PFSK-1 (cell line): ENCODE measurements around the gene IL1RAPL2.

Source experiments
- FOXP2 ChIP-seq: optimal IDR thresholded peaks from 2 replicates; pipeline ENCODE3; 2011; ENCODE audit warnings: borderline replicate concordance, control low read depth, inconsistent platforms; ENCODE audit not compliant: insufficient read depth; ENCODE audit errors: extremely low read length, extremely low read depth
- POLR2AphosphoS5 ChIP-seq: IDR thresholded peaks from 2 replicates; pipeline ENCODE4 v1.6.1; 2012; ENCODE audit warnings: low read depth, mild to moderate bottlenecking, control low read depth, low read length, moderate library complexity
- SIN3A ChIP-seq: IDR thresholded peaks from 2 replicates; pipeline ENCODE4 v1.6.1; 2012; ENCODE audit warnings: mild to moderate bottlenecking, low read length, moderate library complexity, borderline replicate concordance; ENCODE audit not compliant: insufficient read depth
- TAF1 ChIP-seq: IDR thresholded peaks from 2 replicates; pipeline ENCODE4 v1.6.1; 2012; ENCODE audit warnings: low read length, control low read depth, borderline replicate concordance; ENCODE audit not compliant: insufficient read depth
- TF ChIP-seq, protein P1 (sequence below), 2 experiments: IDR thresholded peaks; 2 replicates each; pipeline versions ENCODE4 v1.6.1 to v1.8.0; 2011 to 2012; ENCODE audit warnings: low read depth in 2 of 2, low read length in 2 of 2, control low read depth in 1 of 2, inconsistent platforms in 1 of 2, mild to moderate bottlenecking in 1 of 2, moderate library complexity in 1 of 2; ENCODE audit not compliant: insufficient read depth in 1 of 2

DNA sequence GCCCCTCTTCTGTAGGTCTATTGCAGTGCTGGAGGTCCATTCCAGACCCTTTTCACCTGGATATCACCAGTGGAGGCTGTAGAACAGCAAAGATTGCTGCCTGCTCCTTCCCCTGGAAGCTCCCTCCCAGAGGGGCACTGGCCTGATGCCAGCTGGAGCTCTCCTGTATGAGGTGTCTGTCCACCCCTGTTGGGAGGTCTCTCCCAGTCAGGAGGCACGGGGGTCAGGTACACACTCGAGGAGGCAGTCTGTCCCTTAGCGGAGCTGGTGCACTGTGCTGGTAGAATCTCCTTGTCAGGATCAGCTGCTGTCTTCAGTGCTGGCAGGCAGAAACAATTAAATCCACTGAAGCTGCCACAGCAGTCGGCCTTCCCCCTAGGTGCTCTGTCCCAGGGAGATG lies 276.6 kb downstream of the IL1RAPL2 start:
- TF ChIP-seq, protein P1, sequence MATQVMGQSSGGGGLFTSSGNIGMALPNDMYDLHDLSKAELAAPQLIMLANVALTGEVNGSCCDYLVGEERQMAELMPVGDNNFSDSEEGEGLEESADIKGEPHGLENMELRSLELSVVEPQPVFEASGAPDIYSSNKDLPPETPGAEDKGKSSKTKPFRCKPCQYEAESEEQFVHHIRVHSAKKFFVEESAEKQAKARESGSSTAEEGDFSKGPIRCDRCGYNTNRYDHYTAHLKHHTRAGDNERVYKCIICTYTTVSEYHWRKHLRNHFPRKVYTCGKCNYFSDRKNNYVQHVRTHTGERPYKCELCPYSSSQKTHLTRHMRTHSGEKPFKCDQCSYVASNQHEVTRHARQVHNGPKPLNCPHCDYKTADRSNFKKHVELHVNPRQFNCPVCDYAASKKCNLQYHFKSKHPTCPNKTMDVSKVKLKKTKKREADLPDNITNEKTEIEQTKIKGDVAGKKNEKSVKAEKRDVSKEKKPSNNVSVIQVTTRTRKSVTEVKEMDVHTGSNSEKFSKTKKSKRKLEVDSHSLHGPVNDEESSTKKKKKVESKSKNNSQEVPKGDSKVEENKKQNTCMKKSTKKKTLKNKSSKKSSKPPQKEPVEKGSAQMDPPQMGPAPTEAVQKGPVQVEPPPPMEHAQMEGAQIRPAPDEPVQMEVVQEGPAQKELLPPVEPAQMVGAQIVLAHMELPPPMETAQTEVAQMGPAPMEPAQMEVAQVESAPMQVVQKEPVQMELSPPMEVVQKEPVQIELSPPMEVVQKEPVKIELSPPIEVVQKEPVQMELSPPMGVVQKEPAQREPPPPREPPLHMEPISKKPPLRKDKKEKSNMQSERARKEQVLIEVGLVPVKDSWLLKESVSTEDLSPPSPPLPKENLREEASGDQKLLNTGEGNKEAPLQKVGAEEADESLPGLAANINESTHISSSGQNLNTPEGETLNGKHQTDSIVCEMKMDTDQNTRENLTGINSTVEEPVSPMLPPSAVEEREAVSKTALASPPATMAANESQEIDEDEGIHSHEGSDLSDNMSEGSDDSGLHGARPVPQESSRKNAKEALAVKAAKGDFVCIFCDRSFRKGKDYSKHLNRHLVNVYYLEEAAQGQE (IDR thresholded peaks at IDR 0.05; ENCODE audit: insufficient read depth in 1 of 2, low read depth in 2 of 2, low read length in 2 of 2): no peak
- TF ChIP-seq SIN3A (no peak), POLR2AphosphoS5 (no peak), TAF1 (no peak), FOXP2 (no peak)
